ENCODE data around the gene STAC3.

STAC3 gene

GRCh38 chr12:57201219-57201618 lies 49.8 kb downstream of the STAC3 start:
- Histone ChIP-seq H3K27me3 (peaks cover under 1% of the 10 kb centered on the region), H3K4me1 (ENCODE audit: control insufficient read depth in 1 of 2, insufficient read depth in 1 of 2, low read depth in 1 of 2, low read length in 1 of 2) (no peaks in the 10 kb centered on the region), H3K9me3 (no peaks in the 10 kb centered on the region), H3K4me3 (ENCODE audit: low read depth in 1 of 2, low read length in 1 of 2) (no peak overlapping the region), H3K27ac (no peak overlapping the region), H3K36me3 (no peaks in the 10 kb centered on the region)
- TF ChIP-seq, protein P1, sequence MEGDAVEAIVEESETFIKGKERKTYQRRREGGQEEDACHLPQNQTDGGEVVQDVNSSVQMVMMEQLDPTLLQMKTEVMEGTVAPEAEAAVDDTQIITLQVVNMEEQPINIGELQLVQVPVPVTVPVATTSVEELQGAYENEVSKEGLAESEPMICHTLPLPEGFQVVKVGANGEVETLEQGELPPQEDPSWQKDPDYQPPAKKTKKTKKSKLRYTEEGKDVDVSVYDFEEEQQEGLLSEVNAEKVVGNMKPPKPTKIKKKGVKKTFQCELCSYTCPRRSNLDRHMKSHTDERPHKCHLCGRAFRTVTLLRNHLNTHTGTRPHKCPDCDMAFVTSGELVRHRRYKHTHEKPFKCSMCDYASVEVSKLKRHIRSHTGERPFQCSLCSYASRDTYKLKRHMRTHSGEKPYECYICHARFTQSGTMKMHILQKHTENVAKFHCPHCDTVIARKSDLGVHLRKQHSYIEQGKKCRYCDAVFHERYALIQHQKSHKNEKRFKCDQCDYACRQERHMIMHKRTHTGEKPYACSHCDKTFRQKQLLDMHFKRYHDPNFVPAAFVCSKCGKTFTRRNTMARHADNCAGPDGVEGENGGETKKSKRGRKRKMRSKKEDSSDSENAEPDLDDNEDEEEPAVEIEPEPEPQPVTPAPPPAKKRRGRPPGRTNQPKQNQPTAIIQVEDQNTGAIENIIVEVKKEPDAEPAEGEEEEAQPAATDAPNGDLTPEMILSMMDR (IDR thresholded peaks at IDR 0.05): no peak

DNA sequence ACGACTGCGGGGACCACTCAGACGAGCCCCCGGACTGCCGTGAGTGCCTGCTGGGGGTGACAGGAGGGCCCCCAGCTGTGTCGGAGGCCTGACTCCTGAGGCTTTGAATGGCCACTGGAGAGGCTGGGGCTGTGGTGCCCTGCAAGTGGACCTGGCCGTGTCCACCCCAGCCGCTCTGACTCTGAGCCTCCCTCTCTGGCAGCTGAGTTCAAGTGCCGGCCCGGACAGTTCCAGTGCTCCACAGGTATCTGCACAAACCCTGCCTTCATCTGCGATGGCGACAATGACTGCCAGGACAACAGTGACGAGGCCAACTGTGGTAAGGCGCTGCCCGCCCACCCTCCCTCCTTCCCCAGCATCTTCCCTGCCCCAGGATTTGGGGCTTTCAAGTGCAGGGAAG lies 50.5 kb downstream of the STAC3 start:
- no peaks in the 10 kb centered on the region for H3K9me3 ChIP-seq
- no peaks in the 10 kb centered on the region for H3K36me3 ChIP-seq
- H3K27ac ChIP-seq: no peak overlapping the region
- H3K27me3 ChIP-seq: peaks cover 6% of the 10 kb centered on the region
- TF ChIP-seq, protein P1 (IDR thresholded peaks at IDR 0.05): no peak
- H3K4me3 ChIP-seq (ENCODE audit: low read depth in 1 of 2, low read length in 1 of 2): no peak overlapping the region
- no peaks in the 10 kb centered on the region for H3K4me1 ChIP-seq (ENCODE audit: control insufficient read depth in 1 of 2, insufficient read depth in 1 of 2, low read depth in 1 of 2, low read length in 1 of 2)

- Histone ChIP-seq H3K36me3 (no peaks in the 10 kb centered on the region), H3K4me3 (ENCODE audit: low read depth in 1 of 2, low read length in 1 of 2) (no peak overlapping the region), H3K9me3 (no peaks in the 10 kb centered on the region), H3K27ac (no peak overlapping the region), H3K4me1 (ENCODE audit: control insufficient read depth in 1 of 2, insufficient read depth in 1 of 2, low read depth in 1 of 2, low read length in 1 of 2) (no peaks in the 10 kb centered on the region), H3K27me3 (peaks cover 6% of the 10 kb centered on the region)
- TF ChIP-seq, protein P1 (IDR thresholded peaks at IDR 0.05): no peak
Observed at GRCh38 chr12:57199191-57199590, 51.8 kb downstream of the STAC3 start.

- Histone ChIP-seq H3K27me3 (peaks cover 6% of the 10 kb centered on the region), H3K4me3 (ENCODE audit: low read depth in 1 of 2, low read length in 1 of 2) (no peak overlapping the region), H3K9me3 (no peaks in the 10 kb centered on the region), H3K27ac (no peak overlapping the region), H3K36me3 (no peaks in the 10 kb centered on the region), H3K4me1 (ENCODE audit: control insufficient read depth in 1 of 2, insufficient read depth in 1 of 2, low read depth in 1 of 2, low read length in 1 of 2) (no peaks in the 10 kb centered on the region)
- TF ChIP-seq, protein P1 (IDR thresholded peaks at IDR 0.05): no peak
Observed at GRCh38 chr12:57198329-57198728, 52.7 kb downstream of the STAC3 start.

DNA sequence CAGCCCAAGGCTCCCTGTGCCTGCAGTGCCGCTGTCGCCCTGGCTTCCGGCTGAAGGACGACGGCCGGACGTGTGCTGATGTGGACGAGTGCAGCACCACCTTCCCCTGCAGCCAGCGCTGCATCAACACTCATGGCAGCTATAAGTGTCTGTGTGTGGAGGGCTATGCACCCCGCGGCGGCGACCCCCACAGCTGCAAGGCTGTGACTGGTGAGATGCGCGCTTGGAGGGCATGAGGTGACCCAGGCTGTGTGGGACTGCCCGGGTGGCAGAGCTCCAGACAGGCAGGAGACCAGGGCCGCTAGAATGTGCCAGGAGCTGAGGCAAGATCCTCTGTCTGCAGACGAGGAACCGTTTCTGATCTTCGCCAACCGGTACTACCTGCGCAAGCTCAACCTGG lies 54.0 kb downstream of the STAC3 start:
- TF ChIP-seq, protein P1 (IDR thresholded peaks at IDR 0.05): no peak
- peaks cover 6% of the 10 kb centered on the region for H3K27me3 ChIP-seq
- H3K9me3 ChIP-seq: no peaks in the 10 kb centered on the region
- no peaks in the 10 kb centered on the region for H3K4me1 ChIP-seq (ENCODE audit: control insufficient read depth in 1 of 2, insufficient read depth in 1 of 2, low read depth in 1 of 2, low read length in 1 of 2)
- no peaks in the 10 kb centered on the region for H3K36me3 ChIP-seq
- H3K4me3 ChIP-seq (ENCODE audit: low read depth in 1 of 2, low read length in 1 of 2): no peak overlapping the region
- H3K27ac ChIP-seq: no peak overlapping the region

DNA sequence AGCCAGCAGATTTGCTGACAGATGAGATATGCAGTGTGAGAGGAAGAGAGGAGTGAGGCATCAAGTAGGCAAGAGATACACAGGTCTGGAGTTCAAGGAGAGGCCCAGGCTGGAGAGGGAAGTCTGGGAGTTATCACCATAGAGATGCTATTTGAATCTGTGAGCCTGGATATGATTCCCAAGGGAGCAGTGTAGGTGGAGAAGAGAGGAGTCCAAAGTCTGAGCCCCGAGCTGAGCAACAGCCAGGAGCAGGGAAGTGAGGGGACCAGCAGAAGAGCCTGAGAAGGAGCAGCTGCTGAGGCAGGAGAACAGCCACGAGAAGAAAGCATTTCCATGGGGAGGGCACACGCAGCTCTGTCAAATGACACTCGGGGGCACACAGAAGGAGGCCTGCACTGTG lies 54.5 kb downstream of the STAC3 start:
- Histone ChIP-seq H3K27ac (no peak overlapping the region), H3K27me3 (peaks cover 6% of the 10 kb centered on the region), H3K4me3 (ENCODE audit: low read depth in 1 of 2, low read length in 1 of 2) (no peak overlapping the region), H3K4me1 (ENCODE audit: control insufficient read depth in 1 of 2, insufficient read depth in 1 of 2, low read depth in 1 of 2, low read length in 1 of 2) (no peaks in the 10 kb centered on the region), H3K36me3 (no peaks in the 10 kb centered on the region), H3K9me3 (no peaks in the 10 kb centered on the region)
- TF ChIP-seq, protein P1 (IDR thresholded peaks at IDR 0.05): no peak

All from neutrophil (primary cell).